ENCODE results near the gene NPAS1.

DNA sequence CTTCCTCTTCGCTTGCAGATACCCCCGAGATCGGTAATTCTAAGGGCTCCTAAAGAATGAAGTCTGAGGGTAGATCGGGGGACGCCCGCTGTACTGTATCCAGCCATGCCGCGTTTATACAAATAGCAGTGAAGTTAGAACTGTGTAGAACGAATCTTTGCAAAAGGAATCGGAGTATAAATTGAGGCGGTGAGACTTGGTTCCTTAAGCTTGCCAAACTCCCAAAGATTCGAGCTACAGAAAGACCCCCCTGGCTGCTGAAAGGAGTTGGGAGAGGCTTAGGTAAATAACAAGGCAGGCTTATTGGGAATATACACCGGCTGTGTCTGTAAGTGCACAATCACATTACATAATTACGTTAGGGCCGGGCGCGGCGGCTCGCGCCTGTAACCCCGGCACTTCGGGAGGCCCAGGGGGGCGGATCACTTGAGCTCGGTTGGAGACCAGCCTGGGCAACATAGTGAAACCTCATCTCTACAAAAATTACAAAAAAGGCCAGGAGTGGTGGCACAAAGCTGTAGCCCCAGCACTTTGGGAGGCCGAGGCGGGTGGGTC lies 16.5 kb downstream of the NPAS1 start:
- TF ChIP-seq, protein P1, sequence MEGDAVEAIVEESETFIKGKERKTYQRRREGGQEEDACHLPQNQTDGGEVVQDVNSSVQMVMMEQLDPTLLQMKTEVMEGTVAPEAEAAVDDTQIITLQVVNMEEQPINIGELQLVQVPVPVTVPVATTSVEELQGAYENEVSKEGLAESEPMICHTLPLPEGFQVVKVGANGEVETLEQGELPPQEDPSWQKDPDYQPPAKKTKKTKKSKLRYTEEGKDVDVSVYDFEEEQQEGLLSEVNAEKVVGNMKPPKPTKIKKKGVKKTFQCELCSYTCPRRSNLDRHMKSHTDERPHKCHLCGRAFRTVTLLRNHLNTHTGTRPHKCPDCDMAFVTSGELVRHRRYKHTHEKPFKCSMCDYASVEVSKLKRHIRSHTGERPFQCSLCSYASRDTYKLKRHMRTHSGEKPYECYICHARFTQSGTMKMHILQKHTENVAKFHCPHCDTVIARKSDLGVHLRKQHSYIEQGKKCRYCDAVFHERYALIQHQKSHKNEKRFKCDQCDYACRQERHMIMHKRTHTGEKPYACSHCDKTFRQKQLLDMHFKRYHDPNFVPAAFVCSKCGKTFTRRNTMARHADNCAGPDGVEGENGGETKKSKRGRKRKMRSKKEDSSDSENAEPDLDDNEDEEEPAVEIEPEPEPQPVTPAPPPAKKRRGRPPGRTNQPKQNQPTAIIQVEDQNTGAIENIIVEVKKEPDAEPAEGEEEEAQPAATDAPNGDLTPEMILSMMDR (IDR thresholded peaks at IDR 0.05): peak; percentile 79
- no peak for TF ChIP-seq ZFX (IDR thresholded peaks at IDR 0.05; ENCODE audit: borderline replicate concordance)

Data from 22Rv1 (cell line).